Choroid plexus epithelial cell (primary cell): ENCODE results near the gene TRIM44.

Experiments
- DNase-seq: peaks from one replicate; pipeline ENCODE4 v3.0.0-alpha.2; 2010; ENCODE audit warnings: low read depth
- H3K4me3 ChIP-seq: 2 replicates; pipeline ENCODE4 v1.5.1; 2011; ENCODE audit warnings: low read depth, mild to moderate bottlenecking, control low read depth, low read length, moderate library complexity
- TF ChIP-seq, protein P1 (sequence below): conservative IDR thresholded peaks from 2 replicates; pipeline ENCODE4 v1.5.1; 2011; ENCODE audit warnings: low read depth, mild to moderate bottlenecking, control low read depth, inconsistent platforms, low read length, moderate library complexity

TRIM44 gene

DNA sequence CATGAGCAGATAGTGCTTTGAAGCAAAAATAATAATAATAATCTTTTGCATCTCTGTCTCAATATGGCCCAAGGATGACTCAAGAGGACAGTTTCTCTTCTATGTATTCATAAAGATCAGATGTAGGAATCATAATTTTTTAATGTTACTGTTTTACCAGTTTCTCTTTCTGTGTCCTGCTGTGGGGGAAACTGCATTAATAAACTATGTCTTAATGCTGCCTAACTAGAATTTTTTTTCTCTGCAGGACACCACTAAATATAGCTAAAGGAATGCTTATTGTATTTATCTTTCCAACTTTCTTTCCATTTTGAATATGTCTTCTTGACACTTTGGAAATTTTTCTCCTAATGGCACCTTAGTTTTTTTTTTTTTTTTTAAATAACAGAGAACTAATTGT lies 37.8 kb upstream of the TRIM44 start:
- TF ChIP-seq, protein P1, sequence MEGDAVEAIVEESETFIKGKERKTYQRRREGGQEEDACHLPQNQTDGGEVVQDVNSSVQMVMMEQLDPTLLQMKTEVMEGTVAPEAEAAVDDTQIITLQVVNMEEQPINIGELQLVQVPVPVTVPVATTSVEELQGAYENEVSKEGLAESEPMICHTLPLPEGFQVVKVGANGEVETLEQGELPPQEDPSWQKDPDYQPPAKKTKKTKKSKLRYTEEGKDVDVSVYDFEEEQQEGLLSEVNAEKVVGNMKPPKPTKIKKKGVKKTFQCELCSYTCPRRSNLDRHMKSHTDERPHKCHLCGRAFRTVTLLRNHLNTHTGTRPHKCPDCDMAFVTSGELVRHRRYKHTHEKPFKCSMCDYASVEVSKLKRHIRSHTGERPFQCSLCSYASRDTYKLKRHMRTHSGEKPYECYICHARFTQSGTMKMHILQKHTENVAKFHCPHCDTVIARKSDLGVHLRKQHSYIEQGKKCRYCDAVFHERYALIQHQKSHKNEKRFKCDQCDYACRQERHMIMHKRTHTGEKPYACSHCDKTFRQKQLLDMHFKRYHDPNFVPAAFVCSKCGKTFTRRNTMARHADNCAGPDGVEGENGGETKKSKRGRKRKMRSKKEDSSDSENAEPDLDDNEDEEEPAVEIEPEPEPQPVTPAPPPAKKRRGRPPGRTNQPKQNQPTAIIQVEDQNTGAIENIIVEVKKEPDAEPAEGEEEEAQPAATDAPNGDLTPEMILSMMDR, result no peak
- H3K4me3 ChIP-seq, result no peak overlapping the region
- DNase-seq, result no peak

DNA sequence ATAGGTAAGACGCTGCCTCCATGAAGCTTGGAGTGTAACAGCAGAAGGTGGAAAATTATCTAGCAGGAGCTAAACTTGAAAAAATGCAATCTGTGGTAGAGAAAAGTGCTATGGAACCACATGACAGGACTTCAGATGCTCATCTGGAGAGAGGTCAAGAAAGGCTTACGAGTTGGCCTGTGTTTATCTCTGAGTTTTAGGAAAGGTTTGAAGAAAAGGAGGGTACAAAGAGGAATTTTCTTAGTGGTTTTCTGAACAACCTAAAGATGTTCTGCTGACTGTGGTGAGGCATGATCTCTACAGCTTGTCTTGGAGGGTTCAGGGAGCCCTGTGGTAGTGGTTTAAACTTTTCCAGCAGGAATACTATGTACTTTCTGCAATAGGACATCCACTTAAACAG lies 36.1 kb upstream of the TRIM44 start:
- H3K4me3 ChIP-seq, result no peak overlapping the region
- TF ChIP-seq, protein P1, result no peak
- DNase-seq, result no peak

DNA sequence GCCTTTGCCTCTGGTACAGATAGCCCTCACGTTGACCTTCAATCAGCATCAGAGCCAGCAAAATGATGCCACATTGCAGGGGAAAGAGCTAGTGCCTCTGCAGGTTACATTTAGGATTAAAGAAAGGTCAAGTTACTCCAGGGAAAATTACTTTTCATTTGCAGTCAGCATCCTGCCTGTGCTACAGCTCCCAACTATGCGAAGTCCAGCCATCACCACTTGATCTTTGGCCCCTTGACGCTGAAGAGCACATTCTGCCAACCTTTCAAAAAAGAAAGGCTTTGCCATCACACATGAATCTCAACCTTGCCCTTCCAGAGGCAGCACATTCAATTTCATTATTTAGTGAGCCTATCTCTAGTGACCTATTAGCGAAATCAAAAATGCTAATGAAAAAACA lies 33.1 kb upstream of the TRIM44 start:
- no peak for DNase-seq
- no peak overlapping the region for H3K4me3 ChIP-seq
- TF ChIP-seq, protein P1, result no peak

DNA sequence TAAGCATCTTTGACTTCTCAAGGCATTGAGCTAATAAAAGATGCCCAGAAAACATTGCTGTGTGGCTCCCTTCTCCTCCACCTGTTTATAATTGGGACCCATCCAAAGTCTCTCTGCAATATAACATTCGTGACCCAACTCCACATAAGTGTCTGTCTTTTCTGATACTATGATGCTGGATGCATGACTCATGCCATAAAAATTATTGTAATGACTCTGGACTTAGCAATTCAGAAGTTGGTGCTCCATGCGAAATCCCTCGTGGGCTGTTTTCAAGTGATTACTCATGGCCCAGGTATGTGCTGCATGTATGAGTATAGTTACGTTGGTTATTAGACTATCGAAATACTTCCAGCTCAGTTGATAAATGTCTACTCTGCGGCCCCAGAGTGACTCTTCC lies 32.7 kb upstream of the TRIM44 start:
- TF ChIP-seq, protein P1, result no peak
- H3K4me3 ChIP-seq, result no peak overlapping the region
- DNase-seq, result peak; percentile 98

DNA sequence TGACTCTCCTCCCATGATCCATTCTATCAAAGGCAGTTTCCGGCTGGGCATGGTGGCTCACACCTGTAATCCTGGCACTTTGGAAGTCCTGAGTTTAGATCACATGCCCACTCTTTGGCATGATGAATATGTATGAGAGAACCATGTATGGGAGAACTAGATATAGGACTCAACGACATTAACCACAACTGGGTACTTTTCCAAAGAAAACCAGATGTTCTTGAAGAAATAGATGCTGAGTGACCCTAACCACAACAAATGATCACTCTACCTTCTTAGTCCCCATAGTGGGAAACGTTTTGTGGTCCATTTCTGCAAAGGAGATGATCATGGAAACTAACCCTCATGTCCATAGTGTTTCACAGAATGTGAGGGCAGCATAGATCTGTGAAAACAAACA lies 30.7 kb upstream of the TRIM44 start:
- TF ChIP-seq, protein P1, result no peak
- no peak for DNase-seq
- no peak overlapping the region for H3K4me3 ChIP-seq

DNA sequence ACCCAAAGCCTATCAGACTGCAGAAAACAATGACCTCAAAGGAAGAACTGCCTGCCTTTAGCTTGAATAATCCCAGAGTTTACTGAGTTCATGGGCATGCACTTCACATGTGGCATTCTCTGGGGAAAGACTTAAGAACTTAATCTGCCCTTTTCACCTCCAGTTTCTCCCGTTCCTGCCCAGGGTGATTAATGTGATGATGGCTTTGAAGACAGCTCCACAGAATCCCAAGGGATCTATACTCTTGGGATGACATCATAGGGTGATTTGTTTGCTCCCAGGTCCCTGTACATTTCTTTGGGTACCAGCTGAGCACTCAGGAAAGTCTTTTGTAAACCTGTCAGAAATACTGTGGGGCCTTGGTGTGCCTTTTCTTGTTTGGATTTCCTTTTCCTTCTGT lies 30.3 kb upstream of the TRIM44 start:
- no peak for DNase-seq
- H3K4me3 ChIP-seq, result no peak overlapping the region

DNA sequence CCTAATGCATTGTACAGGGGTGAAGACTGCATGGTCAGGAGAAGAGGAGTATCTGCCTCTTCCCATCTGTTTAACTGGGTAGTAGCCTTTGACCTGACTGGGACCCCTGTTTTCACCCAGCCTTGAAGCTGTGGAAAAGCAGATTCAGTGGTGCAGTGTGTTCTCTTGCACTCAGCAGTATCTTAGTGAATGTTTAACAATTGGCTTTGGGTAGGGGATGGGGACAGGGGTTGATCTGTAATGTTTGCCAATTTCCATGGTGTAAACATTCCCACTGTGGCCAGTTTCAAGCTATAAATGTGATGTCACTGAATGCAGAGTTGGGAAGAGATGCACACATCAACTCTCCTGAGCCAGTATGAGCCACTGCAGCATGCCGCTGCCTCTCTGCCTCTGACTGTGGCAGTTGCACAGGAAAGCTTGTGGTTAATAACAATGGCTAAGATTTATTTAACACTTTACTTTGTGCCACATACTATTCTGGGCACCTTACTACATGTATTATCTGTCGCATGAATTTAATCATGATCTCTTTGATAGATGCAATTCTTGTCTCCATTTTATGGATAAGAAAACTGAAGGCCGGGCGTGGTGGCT lies 28.6 kb upstream of the TRIM44 start:
- TF ChIP-seq, protein P1, result no peak
- H3K4me3 ChIP-seq, result no peak overlapping the region

More for the DNA sequence above, 30.3 kb upstream of the TRIM44 start:
- TF ChIP-seq, protein P1, result no peak

More for the DNA sequence above, 28.6 kb upstream of the TRIM44 start:
- DNase-seq, result no peak
